ENCODE data around the gene NGFR. TPM values are rescaled to one million over a fixed set of nuclear protein-coding genes. Genes with fewer than 3 reads are reported as not detected.

Gene NGFR
- total RNA-seq, 1 experiment from 2014 or later, result 0.11 TPM

- DNase-seq (ENCODE audit: low read depth in 1 of 2, low spot score in 2 of 2), result no peak
- H3K4me3 ChIP-seq, result no peak overlapping the region
- H3K9me3 ChIP-seq (replicated peaks), result 0 out of 2 replicates have a peak, but pooled peaks cover 2% of the 10 kb centered on the region
- no peaks in the 10 kb centered on the region for H3K4me1 ChIP-seq (replicated peaks)
- H3K36me3 ChIP-seq, result no peaks in the 10 kb centered on the region
- no peak overlapping the region for H3K27ac ChIP-seq
- H3K27me3 ChIP-seq (replicated peaks), result peaks cover 58% of the 10 kb centered on the region
These were observed 14.1 kb upstream of the NGFR start for GRCh38 chr17:49480836-49481615.

DNA sequence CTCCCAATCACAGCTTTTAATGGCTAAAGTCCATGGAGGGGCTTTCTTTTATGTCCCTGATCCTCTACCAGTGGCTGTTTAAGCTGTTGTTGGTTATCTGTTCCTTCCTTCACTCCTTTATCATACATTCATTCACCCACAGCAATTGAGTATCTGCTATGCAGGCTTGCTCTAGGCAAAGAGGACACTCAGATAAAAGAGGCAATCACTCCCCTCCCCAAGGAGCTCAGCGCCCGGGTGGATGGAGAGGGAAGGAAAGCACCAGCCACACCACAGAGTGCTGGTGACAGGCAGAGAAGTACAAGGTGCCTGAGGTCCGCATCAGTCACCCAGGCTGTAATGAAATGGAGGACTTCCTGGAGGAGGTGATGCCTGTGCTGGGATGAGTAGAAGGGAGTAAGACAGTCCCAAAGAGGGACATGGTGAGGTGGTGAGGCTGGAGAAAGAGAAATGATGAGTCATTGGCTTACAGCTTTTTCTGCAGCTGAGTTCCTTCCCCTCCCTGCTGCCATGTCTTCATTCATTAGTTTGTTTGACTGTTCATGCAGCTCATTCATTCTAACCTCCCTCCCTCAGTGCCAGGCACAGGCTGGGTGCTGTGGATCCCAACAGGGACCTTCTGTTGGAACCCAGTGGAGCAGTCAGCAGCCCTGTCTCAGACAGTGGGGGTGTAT lies 12.8 kb upstream of the NGFR start:
- no peaks in the 10 kb centered on the region for H3K4me1 ChIP-seq (replicated peaks)
- H3K27me3 ChIP-seq (replicated peaks), result peaks cover 66% of the 10 kb centered on the region
- DNase-seq (ENCODE audit: low read depth in 1 of 2, low spot score in 2 of 2), result no peak
- no peaks in the 10 kb centered on the region for H3K36me3 ChIP-seq
- H3K4me3 ChIP-seq, result no peak overlapping the region
- H3K27ac ChIP-seq, result no peak overlapping the region
- H3K9me3 ChIP-seq (replicated peaks), result 0 out of 2 replicates have a peak, but pooled peaks cover 3% of the 10 kb centered on the region

DNA sequence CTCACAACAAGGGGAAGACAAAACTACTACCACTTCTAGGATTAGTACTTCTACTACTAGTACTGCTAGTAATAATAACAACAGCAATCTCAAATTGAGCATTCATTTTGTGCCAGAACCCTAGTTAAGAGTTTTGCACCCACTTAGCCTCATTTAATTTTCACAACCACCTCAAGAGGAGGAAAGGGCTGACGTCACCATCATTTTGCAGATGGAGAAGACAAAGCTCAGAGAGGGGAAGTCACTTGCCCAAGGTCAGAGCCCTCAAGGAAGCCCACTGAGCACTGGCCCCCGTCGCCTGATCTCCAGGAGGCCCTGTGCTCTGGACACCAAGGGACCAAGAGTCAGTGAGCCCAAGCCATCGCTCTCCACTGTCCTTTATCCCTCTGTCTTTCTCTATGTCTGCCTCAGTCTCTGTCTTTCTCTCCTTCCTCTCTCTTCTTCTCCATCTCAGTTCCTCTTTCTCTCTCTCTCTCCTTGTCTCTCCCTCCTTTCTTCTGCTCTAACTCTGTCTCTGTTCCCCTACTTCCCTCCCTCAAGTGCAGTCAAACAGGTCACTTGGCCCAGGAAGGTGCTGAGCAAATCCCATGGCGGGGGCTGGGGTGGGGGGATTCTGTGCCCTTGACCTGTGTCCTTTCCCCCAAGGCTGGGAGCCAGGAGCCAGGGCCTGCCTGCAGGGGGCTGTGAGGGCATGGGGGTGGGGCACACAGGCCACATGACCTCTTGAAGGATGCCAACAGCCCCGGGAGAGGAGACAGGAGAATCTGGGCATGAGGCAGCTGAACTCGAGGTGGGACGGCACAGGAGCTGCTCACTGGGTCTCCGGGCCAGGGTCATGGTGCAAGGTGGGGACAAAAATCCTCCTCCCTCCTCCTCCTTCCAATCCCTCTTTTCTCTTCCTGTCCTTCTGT lies 11.2 kb upstream of the NGFR start:
- Histone ChIP-seq H3K27ac (no peak overlapping the region), H3K9me3 (replicated peaks) (0 out of 2 replicates have a peak, but pooled peaks cover 3% of the 10 kb centered on the region), H3K4me1 (replicated peaks) (no peaks in the 10 kb centered on the region), H3K4me3 (no peak overlapping the region), H3K27me3 (replicated peaks) (peaks cover 64% of the 10 kb centered on the region), H3K36me3 (no peaks in the 10 kb centered on the region)
- no peak for DNase-seq (ENCODE audit: low read depth in 1 of 2, low spot score in 2 of 2)

DNA sequence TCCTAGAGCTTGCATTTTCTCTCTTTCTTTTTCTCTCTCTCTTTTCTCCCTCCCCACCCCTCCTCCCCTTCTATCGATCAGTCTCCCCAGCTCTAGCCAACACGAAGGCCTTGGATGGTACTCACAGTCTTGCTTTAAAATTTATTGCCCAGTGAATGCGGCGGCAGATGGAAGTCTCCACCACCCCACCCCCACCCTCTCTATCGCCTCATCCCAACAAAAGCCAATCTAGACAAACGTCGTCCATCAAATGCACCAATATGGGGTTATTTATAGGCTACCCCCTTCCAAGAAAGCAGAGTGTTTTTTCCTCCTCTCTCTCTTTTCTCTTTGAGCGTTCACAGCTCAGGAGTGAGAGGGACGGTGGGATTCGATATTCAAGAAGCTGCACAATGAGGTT lies 10.5 kb upstream of the NGFR start:
- no peak overlapping the region for H3K4me3 ChIP-seq
- H3K4me1 ChIP-seq (replicated peaks), result no peaks in the 10 kb centered on the region
- H3K9me3 ChIP-seq (replicated peaks), result 0 out of 2 replicates have a peak, but pooled peaks cover 3% of the 10 kb centered on the region
- H3K36me3 ChIP-seq, result no peaks in the 10 kb centered on the region
- no peak overlapping the region for H3K27ac ChIP-seq
- peaks cover 68% of the 10 kb centered on the region for H3K27me3 ChIP-seq (replicated peaks)
- DNase-seq (ENCODE audit: low read depth in 1 of 2, low spot score in 2 of 2), result no peak

DNA sequence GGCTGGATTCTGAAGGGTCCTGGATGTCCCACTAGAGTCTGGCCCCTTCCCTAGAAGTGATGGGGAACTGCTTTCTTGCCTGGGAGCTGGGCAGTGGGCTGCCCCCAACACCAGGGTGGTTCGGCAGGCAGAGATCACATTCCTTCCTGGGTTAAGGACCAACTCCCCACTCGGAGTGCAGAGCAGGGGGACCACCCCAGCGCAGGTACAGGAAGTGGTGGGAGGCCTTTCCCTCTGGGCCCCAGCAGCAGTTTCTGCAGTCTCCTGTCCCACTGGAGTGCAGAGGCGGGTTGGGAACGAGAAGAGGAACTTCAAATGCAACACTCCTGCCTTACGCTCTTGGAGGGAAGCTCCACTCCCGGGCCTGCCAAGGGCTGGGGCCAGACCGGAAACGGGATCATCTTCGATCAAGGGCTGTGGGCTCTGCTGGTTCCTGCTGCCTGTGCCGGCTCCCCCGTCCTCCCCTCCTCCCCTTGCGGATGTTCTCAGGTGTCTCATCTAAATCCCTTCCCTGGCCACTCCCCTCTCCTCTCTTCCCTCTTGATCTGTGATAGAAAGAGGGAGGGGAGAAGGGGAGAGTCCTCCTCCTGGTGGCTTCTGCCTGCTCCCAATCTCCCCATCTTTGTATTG lies 9.0 kb upstream of the NGFR start:
- no peaks in the 10 kb centered on the region for H3K36me3 ChIP-seq
- H3K27me3 ChIP-seq (replicated peaks), result peaks cover 79% of the 10 kb centered on the region
- no peaks in the 10 kb centered on the region for H3K4me1 ChIP-seq (replicated peaks)
- 0 out of 2 replicates have a peak, but pooled peaks cover 3% of the 10 kb centered on the region for H3K9me3 ChIP-seq (replicated peaks)
- DNase-seq (ENCODE audit: low read depth in 1 of 2, low spot score in 2 of 2), result no peak
- no peak overlapping the region for H3K27ac ChIP-seq
- H3K4me3 ChIP-seq, result no peak overlapping the region

DNA sequence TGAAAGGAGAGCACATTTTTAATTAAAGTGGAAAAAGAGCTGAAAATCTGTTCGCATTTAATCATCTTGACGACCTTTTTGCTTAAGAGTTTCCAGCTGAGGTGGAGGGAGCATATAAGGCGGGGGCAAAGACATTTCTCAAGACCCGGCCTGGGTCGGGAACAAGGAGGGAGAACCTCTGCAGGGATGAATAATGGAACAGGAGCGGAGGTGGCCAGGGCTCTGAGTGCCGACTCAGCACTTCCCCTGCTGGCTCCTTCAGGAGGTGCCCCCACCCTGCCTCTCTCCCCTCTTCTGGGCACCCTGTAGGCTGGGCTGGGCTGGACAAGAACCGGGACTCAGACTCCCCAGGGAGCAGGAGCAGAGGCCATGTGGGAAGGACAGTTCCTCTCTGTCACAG lies 7.9 kb upstream of the NGFR start:
- Histone ChIP-seq H3K4me3 (no peak overlapping the region), H3K27me3 (replicated peaks) (peaks cover 77% of the 10 kb centered on the region), H3K27ac (no peak overlapping the region), H3K36me3 (no peaks in the 10 kb centered on the region), H3K4me1 (replicated peaks) (no peaks in the 10 kb centered on the region), H3K9me3 (replicated peaks) (0 out of 2 replicates have a peak, but pooled peaks cover 3% of the 10 kb centered on the region)
- no peak for DNase-seq (ENCODE audit: low read depth in 1 of 2, low spot score in 2 of 2)

DNA sequence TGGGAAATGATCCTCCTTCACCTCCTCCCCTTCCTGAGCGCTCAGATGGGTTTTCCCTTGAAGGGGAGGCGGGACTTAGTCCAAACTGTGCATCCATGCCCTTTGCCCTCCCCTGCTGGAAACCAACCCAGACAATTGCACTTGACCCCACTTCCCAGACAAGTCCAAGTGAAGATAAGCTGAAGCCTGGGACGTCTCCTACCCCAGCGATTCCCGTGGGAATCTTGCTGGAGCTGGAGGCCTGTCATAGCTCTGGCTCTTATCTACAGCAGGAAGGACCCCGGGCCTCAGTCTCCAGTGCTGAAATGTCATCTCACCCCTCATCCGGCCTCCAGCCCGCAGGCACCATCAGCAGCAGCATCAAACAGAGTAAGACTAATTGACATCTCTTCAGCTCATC lies 6.5 kb upstream of the NGFR start:
- no peak for DNase-seq (ENCODE audit: low read depth in 1 of 2, low spot score in 2 of 2)
- Histone ChIP-seq H3K4me3 (no peak overlapping the region), H3K4me1 (replicated peaks) (no peaks in the 10 kb centered on the region), H3K9me3 (replicated peaks) (0 out of 2 replicates have a peak, but pooled peaks cover 3% of the 10 kb centered on the region), H3K36me3 (no peaks in the 10 kb centered on the region), H3K27ac (no peak overlapping the region), H3K27me3 (replicated peaks) (peaks cover 73% of the 10 kb centered on the region)

GRCh38 chr17:49489348-49489747 lies 5.7 kb upstream of the NGFR start:
- H3K36me3 ChIP-seq, result no peaks in the 10 kb centered on the region
- H3K9me3 ChIP-seq (replicated peaks), result 0 out of 2 replicates have a peak, but pooled peaks cover 3% of the 10 kb centered on the region
- H3K27ac ChIP-seq, result no peak overlapping the region
- no peak overlapping the region for H3K4me3 ChIP-seq
- no peak for DNase-seq (ENCODE audit: low read depth in 1 of 2, low spot score in 2 of 2)
- no peaks in the 10 kb centered on the region for H3K4me1 ChIP-seq (replicated peaks)
- peaks cover 77% of the 10 kb centered on the region for H3K27me3 ChIP-seq (replicated peaks)

GRCh38 chr17:49490276-49490675 lies 4.8 kb upstream of the NGFR start:
- 0 out of 2 replicates have a peak, but pooled peaks cover 3% of the 10 kb centered on the region for H3K9me3 ChIP-seq (replicated peaks)
- no peak overlapping the region for H3K27ac ChIP-seq
- H3K4me1 ChIP-seq (replicated peaks), result peaks cover 2% of the 10 kb centered on the region
- DNase-seq (ENCODE audit: low read depth in 1 of 2, low spot score in 2 of 2), result no peak
- H3K4me3 ChIP-seq, result no peak overlapping the region
- no peaks in the 10 kb centered on the region for H3K36me3 ChIP-seq
- H3K27me3 ChIP-seq (replicated peaks), result peaks cover 75% of the 10 kb centered on the region

- Histone ChIP-seq H3K9me3 (replicated peaks) (no peaks in the 10 kb centered on the region), H3K27ac (no peak overlapping the region), H3K4me1 (replicated peaks) (peaks cover 12% of the 10 kb centered on the region), H3K36me3 (no peaks in the 10 kb centered on the region), H3K4me3 (no peak overlapping the region), H3K27me3 (replicated peaks) (peaks cover 75% of the 10 kb centered on the region)
- DNase-seq (ENCODE audit: low read depth in 1 of 2, low spot score in 2 of 2), result no peak
These were observed 3.8 kb upstream of the NGFR start for GRCh38 chr17:49491192-49491769.

- Histone ChIP-seq H3K4me3 (peak overlapping the region; percentile 19; the same call in 1 of the 2 replicates), H3K27me3 (replicated peaks) (peaks cover 86% of the 10 kb centered on the region), H3K9me3 (replicated peaks) (no peaks in the 10 kb centered on the region), H3K36me3 (no peaks in the 10 kb centered on the region), H3K27ac (no peak overlapping the region), H3K4me1 (replicated peaks) (peaks cover 26% of the 10 kb centered on the region)
- DNase-seq (ENCODE audit: low read depth in 1 of 2, low spot score in 2 of 2), result no peak
These were observed 601 bp upstream of the NGFR start for GRCh38 chr17:49494399-49494985.

- Histone ChIP-seq H3K36me3 (no peaks in the 10 kb centered on the region), H3K27me3 (replicated peaks) (peaks cover 86% of the 10 kb centered on the region), H3K4me1 (replicated peaks) (peaks cover 26% of the 10 kb centered on the region), H3K9me3 (replicated peaks) (no peaks in the 10 kb centered on the region), H3K4me3 (no peak overlapping the region), H3K27ac (no peak overlapping the region)
- no peak for DNase-seq (ENCODE audit: low read depth in 1 of 2, low spot score in 2 of 2)
These were observed 719 bp downstream of the NGFR start for GRCh38 chr17:49495842-49496182.
